Measurements from ENCODE around the gene SMYD2.

Gene SMYD2

GRCh38 chr1:214248311-214249085 lies 32.5 kb upstream of the SMYD2 start:
- Histone ChIP-seq H3K4me3 (ENCODE audit: low read depth, low read length) (no peak overlapping the region), H3K18ac (ENCODE audit: low read length) (no peak overlapping the region), H2BK5ac (ENCODE audit: low read depth, low read length, poor library complexity) (no peak overlapping the region), H3K4ac (ENCODE audit: low read depth, low read length) (no peak overlapping the region), H3K79me2 (ENCODE audit: control insufficient read depth, insufficient read depth, low read length, poor library complexity) (no peaks in the 10 kb centered on the region), H2BK12ac (ENCODE audit: low read length) (no peak overlapping the region), H4K91ac (ENCODE audit: low read depth, low read length) (no peak overlapping the region), H4K8ac (ENCODE audit: low read depth, low read length) (no peak overlapping the region), H3K14ac (ENCODE audit: low read length) (no peak overlapping the region), H3K9me3 (ENCODE audit: insufficient read depth, low read depth, low read length) (no peaks in the 10 kb centered on the region), H4K12ac (ENCODE audit: low read depth, low read length) (no peak overlapping the region), H2AK5ac (ENCODE audit: low read length) (no peak overlapping the region), H3K36me3 (ENCODE audit: control insufficient read depth in 1 of 2, insufficient read depth in 2 of 2, low read length in 2 of 2) (no peaks in the 10 kb centered on the region), H3K4me1 (ENCODE audit: control insufficient read depth in 1 of 2, insufficient read depth in 2 of 2, low read length in 2 of 2) (no peaks in the 10 kb centered on the region), H3K27me3 (ENCODE audit: insufficient read depth, low read length) (no peaks in the 10 kb centered on the region), H3K79me1 (ENCODE audit: low read length) (no peaks in the 10 kb centered on the region), H3K27ac (ENCODE audit: low read depth, low read length) (no peak overlapping the region), H3K9ac (ENCODE audit: low read length) (no peak overlapping the region), H3K4me2 (ENCODE audit: low read length) (no peak overlapping the region), H2BK120ac (ENCODE audit: insufficient read depth, low read length, poor library complexity) (no peak overlapping the region), H2AFZ (ENCODE audit: insufficient read depth, low read length, poor library complexity) (no peak overlapping the region), H3K23ac (ENCODE audit: low read length) (no peak overlapping the region)
- WGBS (ENCODE audit: extremely low coverage, insufficient coverage, insufficient read length) = no CpG with 5 or more reads among the region's 7 CpGs
- no peak for DNase-seq

- Histone ChIP-seq H2BK12ac (ENCODE audit: low read length) (no peak overlapping the region), H3K79me1 (ENCODE audit: low read length) (no peaks in the 10 kb centered on the region), H3K27ac (ENCODE audit: low read depth, low read length) (no peak overlapping the region), H3K36me3 (ENCODE audit: control insufficient read depth in 1 of 2, insufficient read depth in 2 of 2, low read length in 2 of 2) (no peaks in the 10 kb centered on the region), H3K4me1 (ENCODE audit: control insufficient read depth in 1 of 2, insufficient read depth in 2 of 2, low read length in 2 of 2) (no peaks in the 10 kb centered on the region), H3K4ac (ENCODE audit: low read depth, low read length) (no peak overlapping the region), H3K18ac (ENCODE audit: low read length) (no peak overlapping the region), H3K9me3 (ENCODE audit: insufficient read depth, low read depth, low read length) (no peaks in the 10 kb centered on the region), H2BK5ac (ENCODE audit: low read depth, low read length, poor library complexity) (no peak overlapping the region), H3K23ac (ENCODE audit: low read length) (no peak overlapping the region), H4K12ac (ENCODE audit: low read depth, low read length) (no peak overlapping the region), H3K4me2 (ENCODE audit: low read length) (no peak overlapping the region), H2BK120ac (ENCODE audit: insufficient read depth, low read length, poor library complexity) (no peak overlapping the region), H3K4me3 (ENCODE audit: low read depth, low read length) (no peak overlapping the region), H3K79me2 (ENCODE audit: control insufficient read depth, insufficient read depth, low read length, poor library complexity) (no peaks in the 10 kb centered on the region), H3K27me3 (ENCODE audit: insufficient read depth, low read length) (no peaks in the 10 kb centered on the region), H2AK5ac (ENCODE audit: low read length) (no peak overlapping the region), H4K8ac (ENCODE audit: low read depth, low read length) (no peak overlapping the region), H3K9ac (ENCODE audit: low read length) (no peak overlapping the region), H3K14ac (ENCODE audit: low read length) (no peak overlapping the region), H2AFZ (ENCODE audit: insufficient read depth, low read length, poor library complexity) (no peak overlapping the region), H4K91ac (ENCODE audit: low read depth, low read length) (no peak overlapping the region)
- no CpG with 5 or more reads among the region's 14 CpGs for WGBS (ENCODE audit: extremely low coverage, insufficient coverage, insufficient read length)
- no peak for DNase-seq
Observed at GRCh38 chr1:214249651-214250050, 31.3 kb upstream of the SMYD2 start.

DNA sequence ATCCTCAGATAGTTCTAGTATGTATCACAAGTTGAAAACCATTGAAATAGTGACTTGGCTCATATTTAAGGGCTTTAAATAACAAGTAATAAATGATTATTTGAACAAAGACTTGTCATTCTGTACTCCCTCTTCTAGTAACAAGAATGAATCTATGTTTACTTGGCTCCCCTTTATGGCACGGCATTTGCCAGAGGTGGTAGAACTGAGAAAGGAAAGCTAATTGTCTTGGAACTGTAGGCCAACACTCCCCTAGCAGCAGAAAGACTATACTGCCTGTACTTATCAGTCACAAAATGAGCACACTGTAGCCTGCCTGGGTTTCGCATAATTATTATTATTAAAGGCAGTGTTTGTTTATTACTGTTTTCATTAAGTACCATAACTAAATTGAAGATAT lies 29.6 kb upstream of the SMYD2 start:
- Histone ChIP-seq H3K4ac (ENCODE audit: low read depth, low read length) (no peak overlapping the region), H3K4me1 (ENCODE audit: control insufficient read depth in 1 of 2, insufficient read depth in 2 of 2, low read length in 2 of 2) (no peaks in the 10 kb centered on the region), H3K18ac (ENCODE audit: low read length) (no peak overlapping the region), H3K36me3 (ENCODE audit: control insufficient read depth in 1 of 2, insufficient read depth in 2 of 2, low read length in 2 of 2) (no peaks in the 10 kb centered on the region), H3K27me3 (ENCODE audit: insufficient read depth, low read length) (no peaks in the 10 kb centered on the region), H3K4me2 (ENCODE audit: low read length) (no peak overlapping the region), H4K8ac (ENCODE audit: low read depth, low read length) (no peak overlapping the region), H3K79me1 (ENCODE audit: low read length) (no peaks in the 10 kb centered on the region), H3K9ac (ENCODE audit: low read length) (no peak overlapping the region), H3K9me3 (ENCODE audit: insufficient read depth, low read depth, low read length) (no peaks in the 10 kb centered on the region), H2AFZ (ENCODE audit: insufficient read depth, low read length, poor library complexity) (no peak overlapping the region), H3K79me2 (ENCODE audit: control insufficient read depth, insufficient read depth, low read length, poor library complexity) (no peaks in the 10 kb centered on the region), H4K12ac (ENCODE audit: low read depth, low read length) (no peak overlapping the region), H2BK12ac (ENCODE audit: low read length) (no peak overlapping the region), H3K14ac (ENCODE audit: low read length) (no peak overlapping the region), H2AK5ac (ENCODE audit: low read length) (no peak overlapping the region), H2BK120ac (ENCODE audit: insufficient read depth, low read length, poor library complexity) (no peak overlapping the region), H3K4me3 (ENCODE audit: low read depth, low read length) (no peak overlapping the region), H3K23ac (ENCODE audit: low read length) (no peak overlapping the region), H3K27ac (ENCODE audit: low read depth, low read length) (no peak overlapping the region), H4K91ac (ENCODE audit: low read depth, low read length) (no peak overlapping the region), H2BK5ac (ENCODE audit: low read depth, low read length, poor library complexity) (no peak overlapping the region)
- no CpG with 5 or more reads among the region's 2 CpGs for WGBS (ENCODE audit: extremely low coverage, insufficient coverage, insufficient read length)
- no peak for DNase-seq

DNA sequence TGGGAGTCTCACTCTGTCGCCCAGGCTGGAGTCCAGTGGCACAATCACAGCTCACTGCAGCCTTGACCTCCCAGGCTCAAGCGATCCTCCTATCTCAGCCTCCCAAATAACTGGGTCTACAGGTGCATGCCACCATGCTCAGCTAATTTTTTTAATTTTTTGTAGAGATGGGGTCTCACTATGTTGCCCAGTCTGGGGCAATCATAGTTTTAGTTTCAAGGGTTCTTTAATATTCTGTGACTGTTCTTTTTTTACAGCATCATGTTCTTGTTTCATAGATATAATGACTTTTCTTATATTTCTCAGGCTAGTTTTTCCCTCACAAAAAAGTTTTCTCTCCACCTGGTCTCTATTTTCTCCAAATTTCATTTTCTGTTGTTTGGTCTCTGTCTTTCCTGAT lies 25.4 kb upstream of the SMYD2 start:
- Histone ChIP-seq H3K14ac (ENCODE audit: low read length) (no peak overlapping the region), H3K23ac (ENCODE audit: low read length) (no peak overlapping the region)

More for the DNA sequence above, 25.4 kb upstream of the SMYD2 start:
- Histone ChIP-seq H3K4me1 (ENCODE audit: control insufficient read depth in 1 of 2, insufficient read depth in 2 of 2, low read length in 2 of 2) (peaks cover 0 to 5% of the 10 kb centered on the region in 2 experiments), H4K91ac (ENCODE audit: low read depth, low read length) (no peak overlapping the region), H3K27ac (ENCODE audit: low read depth, low read length) (no peak overlapping the region), H3K4ac (ENCODE audit: low read depth, low read length) (no peak overlapping the region), H3K9me3 (ENCODE audit: insufficient read depth, low read depth, low read length) (no peaks in the 10 kb centered on the region), H2AFZ (ENCODE audit: insufficient read depth, low read length, poor library complexity) (no peak overlapping the region), H3K4me3 (ENCODE audit: low read depth, low read length) (no peak overlapping the region), H3K36me3 (ENCODE audit: control insufficient read depth in 1 of 2, insufficient read depth in 2 of 2, low read length in 2 of 2) (no peaks in the 10 kb centered on the region), H2BK120ac (ENCODE audit: insufficient read depth, low read length, poor library complexity) (no peak overlapping the region), H3K4me2 (ENCODE audit: low read length) (no peak overlapping the region), H4K12ac (ENCODE audit: low read depth, low read length) (no peak overlapping the region), H3K27me3 (ENCODE audit: insufficient read depth, low read length) (no peaks in the 10 kb centered on the region), H2BK12ac (ENCODE audit: low read length) (no peak overlapping the region), H3K9ac (ENCODE audit: low read length) (no peak overlapping the region), H2AK5ac (ENCODE audit: low read length) (no peak overlapping the region), H2BK5ac (ENCODE audit: low read depth, low read length, poor library complexity) (no peak overlapping the region), H3K18ac (ENCODE audit: low read length) (no peak overlapping the region), H4K8ac (ENCODE audit: low read depth, low read length) (no peak overlapping the region), H3K79me2 (ENCODE audit: control insufficient read depth, insufficient read depth, low read length, poor library complexity) (no peaks in the 10 kb centered on the region), H3K79me1 (ENCODE audit: low read length) (no peaks in the 10 kb centered on the region)
- DNase-seq = no peak
- WGBS (ENCODE audit: extremely low coverage, insufficient coverage, insufficient read length) = no CpG with 5 or more reads among the region's 2 CpGs

Data from trophoblast cell (in vitro differentiated cells and primary cell).